SKM-1 (cell line): ENCODE results near the gene SERGEF.

ENCODE experiments used
- DNase-seq: peaks from one replicate; lab custom pipeline; 2025; ENCODE audit not compliant: unreplicated experiment; lab: John Stamatoyannopoulos, UW

The SERGEF gene

DNA sequence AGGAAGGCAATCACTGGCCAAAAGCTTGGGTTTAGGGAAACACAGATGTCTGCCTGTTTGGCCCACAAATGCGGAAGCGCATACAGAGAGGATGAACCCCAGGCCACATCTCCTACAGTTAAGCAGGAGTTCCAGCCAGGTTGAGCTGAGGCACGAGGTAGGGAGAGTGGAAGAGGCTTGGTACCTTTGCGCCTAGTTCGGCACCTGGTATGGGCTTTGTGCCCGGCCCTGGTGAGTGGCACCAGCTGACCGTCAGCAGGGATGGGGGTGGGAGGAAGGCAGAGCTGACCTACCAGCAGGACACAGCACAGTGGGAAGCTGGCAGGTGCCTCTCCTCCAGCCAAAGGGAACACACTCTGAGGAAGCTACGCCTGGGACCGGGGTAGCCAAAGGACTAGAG is 220.7 kb downstream of the SERGEF start:
- no peak for DNase-seq

- no peak for DNase-seq
These were observed 221.7 kb downstream of the SERGEF start for GRCh38 chr11:17791144-17791543.

DNA sequence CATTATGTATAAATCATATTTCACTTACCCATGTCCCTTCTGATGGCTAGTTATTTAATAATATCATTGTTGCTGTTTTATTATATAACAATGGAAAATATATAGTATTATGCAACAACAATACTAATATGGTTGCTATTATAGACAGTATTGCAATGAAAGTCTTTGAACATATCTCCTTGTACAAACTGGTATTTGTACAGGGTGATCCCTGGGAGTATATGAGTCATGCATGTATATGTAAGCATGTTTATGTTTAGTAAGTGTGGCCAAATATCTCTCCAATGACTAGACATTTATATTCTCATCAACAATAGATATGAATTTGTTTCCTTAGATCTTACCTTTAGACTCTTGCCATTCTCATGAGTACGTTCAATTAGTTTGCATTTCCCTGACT is 222.4 kb downstream of the SERGEF start:
- DNase-seq = no peak

DNA sequence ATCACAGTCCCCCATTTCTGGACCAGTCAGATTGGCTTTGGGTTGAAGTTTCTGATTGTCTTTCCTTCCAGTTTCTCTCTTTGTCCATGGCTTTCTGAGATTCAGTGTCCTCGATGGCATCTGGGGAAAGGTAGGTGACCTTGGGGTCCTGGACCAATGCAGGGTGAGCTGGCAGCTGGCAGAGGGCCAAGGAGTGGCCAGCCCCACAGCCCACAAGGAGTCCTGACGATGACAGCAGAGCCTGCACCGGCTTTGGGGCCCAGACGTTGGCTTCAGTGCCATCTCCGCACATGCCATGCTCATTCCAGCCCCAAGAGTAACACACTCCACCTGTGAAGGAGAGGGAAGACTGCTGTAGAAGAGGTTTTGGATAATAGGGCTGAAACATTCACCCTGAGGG is 224.8 kb downstream of the SERGEF start:
- DNase-seq = no peak

GRCh38 chr11:17786824-17787525 is 225.9 kb downstream of the SERGEF start:
- DNase-seq = no peak

- no peak for DNase-seq
These were observed 229.0 kb downstream of the SERGEF start for GRCh38 chr11:17783878-17784277.

- no peak for DNase-seq
These were observed 230.1 kb downstream of the SERGEF start for GRCh38 chr11:17782603-17783337.

DNA sequence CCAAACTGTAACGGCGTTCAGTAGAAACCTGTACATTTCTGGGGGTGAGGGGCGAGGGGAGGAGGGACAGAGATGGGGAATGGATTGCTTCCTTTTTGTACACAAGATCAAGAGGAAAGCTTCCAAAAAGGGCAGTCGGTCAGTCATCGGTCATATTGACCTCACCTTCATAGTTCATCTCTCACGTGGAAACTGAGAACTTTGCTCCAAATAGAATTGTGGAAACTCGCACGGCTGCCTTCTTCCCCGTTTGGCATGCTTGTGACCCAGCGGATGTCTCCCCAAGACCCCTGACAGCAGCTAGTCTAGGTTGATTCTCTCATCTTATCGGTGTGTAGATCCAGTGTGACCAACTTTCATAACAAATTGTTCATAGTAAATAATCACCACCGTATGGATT is 230.7 kb downstream of the SERGEF start:
- DNase-seq = no peak

DNA sequence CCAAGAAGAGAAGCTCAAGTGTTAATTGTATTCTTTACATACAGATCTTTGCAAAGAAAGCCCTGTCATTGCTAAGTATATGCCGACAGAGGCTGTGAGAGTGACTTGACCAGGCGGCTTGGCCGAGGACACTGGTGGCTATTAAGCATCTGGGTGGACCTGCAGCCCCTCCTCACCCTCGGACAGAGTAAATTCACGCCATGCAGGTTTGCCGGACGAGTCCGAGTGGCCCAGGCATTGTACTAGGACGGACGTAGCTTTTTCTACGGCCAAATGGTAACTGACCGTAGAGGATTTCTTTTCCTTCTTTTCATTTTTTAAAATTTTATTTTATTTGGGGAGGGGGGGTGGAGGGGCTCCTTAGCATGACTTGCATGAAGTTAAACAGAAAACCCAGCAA is 231.2 kb downstream of the SERGEF start:
- DNase-seq = no peak

DNA sequence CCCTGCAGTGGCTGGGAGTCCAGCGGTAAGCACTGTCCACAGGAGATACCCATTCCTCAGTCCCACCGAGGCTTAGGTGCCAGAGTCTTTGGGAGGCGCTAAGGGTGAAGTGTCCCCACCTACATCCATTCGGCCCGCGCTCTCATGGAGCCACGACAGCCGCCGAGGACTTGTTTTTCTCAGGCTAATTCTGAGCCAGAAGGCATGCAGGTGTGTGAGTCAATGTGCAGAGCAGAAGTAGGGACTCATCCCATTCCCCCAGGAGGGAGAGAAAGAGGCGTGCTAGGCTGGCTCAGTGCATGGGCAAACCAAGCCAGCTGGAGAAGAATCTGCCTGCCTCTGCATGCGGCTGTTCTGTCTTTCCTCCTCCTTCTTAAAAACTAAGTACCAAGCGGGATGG is 231.6 kb downstream of the SERGEF start:
- no peak for DNase-seq

- DNase-seq = no peak
These were observed 232.2 kb downstream of the SERGEF start for GRCh38 chr11:17780668-17781067.

GRCh38 chr11:17779861-17780594 is 232.8 kb downstream of the SERGEF start:
- no peak for DNase-seq

DNA sequence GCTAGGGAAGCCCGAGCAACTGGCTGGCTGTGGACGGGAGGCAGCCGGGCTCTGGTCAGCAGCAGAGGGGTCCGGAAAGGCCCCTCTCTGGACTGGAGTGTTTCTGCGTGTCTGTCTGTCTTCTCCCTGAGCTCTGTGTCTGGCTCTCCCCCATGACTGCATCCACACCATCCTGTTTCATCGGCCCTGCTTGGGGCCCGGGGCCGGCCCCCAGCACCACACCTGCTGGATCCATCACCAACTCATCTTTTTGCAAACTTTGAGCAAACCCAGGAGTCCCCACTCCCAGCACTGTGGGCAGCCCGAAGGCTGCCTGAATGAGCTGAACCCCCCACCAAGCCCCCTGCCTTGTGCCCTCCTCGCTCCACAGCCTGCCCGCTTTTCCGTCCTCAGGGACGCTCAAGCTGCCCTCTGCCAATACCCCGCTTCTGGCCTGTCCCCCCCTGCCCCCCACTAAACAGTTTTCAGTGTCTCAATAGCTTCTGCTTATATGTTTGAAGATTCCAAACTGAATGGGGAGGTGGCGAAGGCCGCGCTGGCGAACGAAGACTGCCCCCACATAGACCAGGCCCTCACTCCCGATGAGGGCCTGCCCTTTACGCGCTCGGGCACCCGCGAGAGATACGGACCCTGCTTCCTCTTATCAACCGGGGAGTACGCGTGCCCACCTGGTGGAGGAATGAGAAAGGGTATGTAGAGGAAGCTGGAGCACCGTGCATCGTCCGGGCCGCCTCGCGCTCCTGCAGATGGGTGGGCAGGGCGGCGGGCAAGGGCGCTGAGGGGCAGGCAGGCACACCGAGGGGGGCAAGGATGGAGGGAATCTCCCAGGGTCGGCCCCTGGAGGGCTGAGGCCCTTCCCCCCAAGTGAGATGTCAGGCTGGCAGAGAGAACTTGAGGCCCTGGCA is 233.6 kb downstream of the SERGEF start:
- no peak for DNase-seq

DNA sequence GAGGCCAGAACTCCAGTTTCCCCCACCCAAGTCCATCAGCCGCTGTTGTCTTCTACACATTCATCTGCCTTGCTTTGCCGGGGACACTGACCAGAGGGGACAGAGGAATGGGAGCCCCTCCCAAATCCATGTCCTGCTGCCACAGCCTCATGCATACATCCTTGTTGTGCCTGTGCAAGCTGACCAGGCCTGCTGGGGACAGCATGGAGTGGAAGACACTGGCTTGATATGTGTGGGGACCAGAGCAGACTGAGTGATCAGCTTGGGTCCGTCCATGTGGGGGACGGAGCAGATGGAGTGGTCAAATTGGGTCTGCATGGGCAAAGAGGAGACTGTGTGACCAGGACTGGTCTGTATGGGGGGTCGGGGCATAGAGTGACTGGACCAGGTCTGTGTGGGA is 234.5 kb downstream of the SERGEF start:
- no peak for DNase-seq

- no peak for DNase-seq
These were observed 235.1 kb downstream of the SERGEF start for GRCh38 chr11:17777738-17778091.

GRCh38 chr11:17777086-17777737 is 235.6 kb downstream of the SERGEF start:
- no peak for DNase-seq

GRCh38 chr11:17776212-17776875 is 236.5 kb downstream of the SERGEF start:
- DNase-seq = no peak

DNA sequence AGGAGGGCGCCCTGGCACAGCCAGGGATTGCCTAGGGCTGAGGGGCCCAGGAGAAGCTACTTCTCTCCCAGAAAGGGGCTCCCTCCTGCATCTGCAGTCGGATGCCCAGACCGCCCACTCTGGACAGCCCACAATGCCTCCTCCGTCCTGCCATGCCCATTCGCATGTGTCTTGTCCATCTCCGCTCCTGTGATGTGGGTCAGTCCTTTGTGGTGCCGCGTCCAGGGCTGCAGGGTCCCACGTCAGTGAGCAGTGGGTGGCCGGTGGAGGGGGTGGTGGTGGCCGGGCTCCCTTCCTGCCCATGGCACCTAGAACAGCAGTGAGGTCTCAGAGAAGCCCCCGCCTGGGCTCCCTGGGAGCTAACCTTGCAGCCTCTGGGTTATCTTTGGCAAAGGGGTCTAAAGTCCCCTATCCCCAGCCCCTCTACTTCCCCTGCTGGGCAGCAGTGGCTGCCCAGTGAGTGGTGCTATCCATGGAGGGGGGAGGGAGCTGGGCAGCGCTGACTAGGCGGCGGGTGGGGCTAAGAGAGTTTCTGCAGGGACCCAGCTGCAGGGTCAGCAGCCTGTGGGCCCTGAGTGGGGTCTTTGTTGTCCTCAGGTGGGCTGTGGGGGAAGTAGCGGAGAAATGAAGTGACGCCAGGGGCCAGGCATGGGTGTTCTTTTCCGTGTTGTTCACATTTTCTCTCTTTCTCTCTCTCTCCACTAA is 237.2 kb downstream of the SERGEF start:
- DNase-seq = no peak

GRCh38 chr11:17775035-17775348 is 237.9 kb downstream of the SERGEF start:
- no peak for DNase-seq
